Endothelial cell of umbilical vein (primary cell): ENCODE results near the gene HECW1. TPM values are rescaled to one million over a fixed set of nuclear protein-coding genes. Genes with fewer than 3 reads are reported as not detected.

Experiments used
- BruUV-seq: library from RNA; stranded (reverse); fragments of 400-500 nt; replicated peaks from 2 replicates; lab custom pipeline; 2021; lab: Mats Ljungman, UMichigan
- CTCF ChIA-PET: fragments of 300-600, 350-600 bp; sonication (Branson Sonifier 250); formaldehyde crosslinking; loops from one replicate; lab custom pipeline; 2021; ENCODE audit warnings: antibody characterized with exemption, inconsistent platforms; lab: Charles Lee
- POLR2A ChIA-PET: fragments of 300-600, 350-600 bp; sonication (Branson Sonifier 250); formaldehyde crosslinking; loops from one replicate; lab custom pipeline; 2021; ENCODE audit warnings: antibody characterized with exemption, inconsistent platforms; lab: Charles Lee
- DNase-seq: peaks from one replicate; pipeline ENCODE4 v3.0.0-alpha.2; 2011; ENCODE audit warnings: low read depth, low spot score
- FAIRE-seq: peaks from 2 replicates; lab custom pipeline; 2011; peaks lifted over from hg19 to GRCh38; lab: Jason Lieb, UNC
- H2AFZ ChIP-seq: 2 replicates; pipeline ENCODE4 v1.6.0; 2012; ENCODE audit warnings: low read depth, low read length, control low read depth, inconsistent platforms
- H3K27ac ChIP-seq: 2 replicates; pipeline ENCODE4 v1.5.1; 2011; ENCODE audit warnings: low read depth, mild to moderate bottlenecking, control low read depth, low read length, moderate library complexity; ENCODE audit not compliant: insufficient read depth
- H3K27me3 ChIP-seq, 2 experiments: 2 replicates each; pipeline versions ENCODE4 v1.6.0 to v1.6.1; 2011; ENCODE audit warnings: low read length in 2 of 2, mixed read lengths in 1 of 2; ENCODE audit not compliant: control insufficient read depth in 2 of 2, insufficient read depth in 2 of 2
- H3K36me3 ChIP-seq, 2 experiments: 2 replicates in 1 of 2; 3 replicates in 1 of 2; pipeline ENCODE4 v1.5.1; 2011; ENCODE audit warnings: low read length in 2 of 2, mild to moderate bottlenecking in 1 of 2, moderate library complexity in 1 of 2; ENCODE audit not compliant: control insufficient read depth in 2 of 2, insufficient read depth in 2 of 2; ENCODE audit errors: extremely low read depth in 1 of 2
- H3K4me1 ChIP-seq: 3 replicates; pipeline ENCODE4 v1.5.1; 2011; ENCODE audit warnings: mild to moderate bottlenecking, low read length; ENCODE audit not compliant: control insufficient read depth, insufficient read depth; ENCODE audit errors: extremely low read depth
- H3K4me2 ChIP-seq: 2 replicates; pipeline ENCODE4 v1.6.1; 2011; ENCODE audit warnings: low read length, control low read depth, mixed read lengths; ENCODE audit not compliant: insufficient read depth
- H3K4me3 ChIP-seq, 3 experiments: fragments of 200-600 bp in 1 of 3; sonication (generic), shearing (Covaris generic) in 1 of 3; replicated peaks in 1 of 3; 2 replicates each; pipeline ENCODE4 v1.5.1; 2011 to 2016; ENCODE audit warnings: control low read depth in 3 of 3, low read length in 3 of 3, mild to moderate bottlenecking in 2 of 3, inconsistent platforms in 1 of 3, low read depth in 1 of 3, moderate library complexity in 1 of 3; ENCODE audit not compliant: insufficient read depth in 1 of 3
- H3K79me2 ChIP-seq: 2 replicates; pipeline ENCODE4 v1.6.0; 2012; ENCODE audit warnings: low read length, inconsistent platforms; ENCODE audit not compliant: control insufficient read depth, insufficient read depth
- H3K9ac ChIP-seq: replicated peaks from 2 replicates; pipeline ENCODE3; 2011; ENCODE audit warnings: low read length, control low read depth; ENCODE audit not compliant: insufficient read depth; ENCODE audit errors: extremely low read depth
- H3K9me1 ChIP-seq: replicated peaks from 3 replicates; pipeline ENCODE4 v1.6.0; 2011; ENCODE audit warnings: mild to moderate bottlenecking, low read length; ENCODE audit not compliant: control insufficient read depth, insufficient read depth; ENCODE audit errors: extremely low read depth
- H3K9me3 ChIP-seq: replicated peaks from 2 replicates; pipeline ENCODE4 v1.5.1; 2012; ENCODE audit warnings: low read length, inconsistent platforms; ENCODE audit not compliant: control insufficient read depth, insufficient read depth
- H4K20me1 ChIP-seq: replicated peaks from 2 replicates; pipeline ENCODE3; 2011; ENCODE audit warnings: mild to moderate bottlenecking, low read length; ENCODE audit not compliant: control insufficient read depth, insufficient read depth; ENCODE audit errors: extremely low read depth
- CTCF ChIP-seq, 2 donors: IDR thresholded peaks; 1 replicate in 1 of 2; 2 replicates in 1 of 2; pipeline ENCODE4 v1.5.1; 2011; ENCODE audit warnings: low read length in 2 of 2, mild to moderate bottlenecking in 2 of 2, moderate library complexity in 2 of 2, control low read depth in 1 of 2, inconsistent platforms in 1 of 2, low read depth in 1 of 2; ENCODE audit not compliant: insufficient read depth in 1 of 2; ENCODE audit errors: extremely low read depth in 1 of 2
- EZH2 ChIP-seq: IDR thresholded peaks from 2 replicates; pipeline ENCODE4 v1.6.1; 2012; ENCODE audit warnings: borderline replicate concordance, low read depth, mild to moderate bottlenecking, moderate library complexity, low read length, inconsistent platforms; ENCODE audit not compliant: severe bottlenecking
- GATA2 ChIP-seq: IDR thresholded peaks from 2 replicates; pipeline ENCODE4 v1.7.0; 2011; ENCODE audit warnings: low read depth, mild to moderate bottlenecking, moderate library complexity, mixed read lengths, low read length; ENCODE audit not compliant: insufficient read length, insufficient read depth
- JUN ChIP-seq: IDR thresholded peaks from 2 replicates; pipeline ENCODE4 v1.6.1; 2011; ENCODE audit warnings: borderline replicate concordance, low read depth; ENCODE audit not compliant: insufficient read length, insufficient read depth
- MAX ChIP-seq: IDR thresholded peaks from 2 replicates; pipeline ENCODE4 v1.6.1; 2011; ENCODE audit not compliant: insufficient read depth, insufficient read length
- MYC ChIP-seq: IDR thresholded peaks from one replicate; pipeline ENCODE4 v1.6.1; 2011; ENCODE audit warnings: mild to moderate bottlenecking, low read depth, low read length
- POLR2A ChIP-seq: IDR thresholded peaks from 2 replicates; pipeline ENCODE4 v1.6.1; 2012; ENCODE audit warnings: low read depth, mild to moderate bottlenecking, control low read depth, low read length
- POLR2AphosphoS5 ChIP-seq: IDR thresholded peaks from 2 replicates; pipeline ENCODE4 v1.6.1; 2012; ENCODE audit warnings: low read depth, mild to moderate bottlenecking, control low read depth, low read length, moderate library complexity; ENCODE audit not compliant: insufficient read depth
- dilution Hi-C: fragments of 300-500 bp; cut with MboI; formaldehyde crosslinking; loops from one replicate; pipeline ENCODE4 v1.15.0; 2019; ENCODE audit warnings: low sequenced_read_pairs; ENCODE audit not compliant: extremely low pct_ligation_motif_present
- intact Hi-C: fragments of 100-400 bp; cut with micrococcal nuclease; formaldehyde crosslinking; loops from one replicate; pipeline ENCODE4 v1.10.0; 2022
- polyA plus RNA-seq, 4 experiments: library from polyadenylated mRNA; depleted of rRNA in 3 of 4; stranded (reverse) in 3 of 4; unstranded in 1 of 4; fragments of >200 nt; gene quantifications; 2 replicates each; pipeline versions ENCODE4 v1.2.1 to v1.2.3, GENCODE V29; 2011 to 2012; ENCODE audit warnings: missing spikeins in 1 of 4
- total RNA-seq: library from RNA; stranded (reverse); gene quantifications from 2 replicates; pipeline ENCODE4 v1.2.3, GENCODE V29; 2021

HECW1 gene
- total and polyA plus RNA-seq, 2 donors (not counting 3 experiments of a cell fraction or from before 2014, with no cell fraction given): not detected

GRCh38 chr7:43292384-43292783, 179.9 kb downstream of the HECW1 start:
- dilution Hi-C loops: no loop called here
- POLR2A ChIA-PET: no interaction called here
- CTCF ChIA-PET: no interaction called here

More at GRCh38 chr7:43292384-43292783, 179.9 kb downstream of the HECW1 start:
- BruUV-seq: no TSS peak
- Histone ChIP-seq H3K4me1 (no peaks in the 10 kb centered on the region), H3K9me3 (no peaks in the 10 kb centered on the region), H4K20me1 (no peaks in the 10 kb centered on the region), H3K9me1 (no peaks in the 10 kb centered on the region), H3K27me3 (no peaks in the 10 kb centered on the region), H3K4me3 (no peak overlapping the region), H3K4me2 (no peak overlapping the region), H2AFZ (no peak overlapping the region), H3K79me2 (no peaks in the 10 kb centered on the region), H3K36me3 (no peaks in the 10 kb centered on the region), H3K9ac (no peak overlapping the region), H3K27ac (no peak overlapping the region)
- TF ChIP-seq EZH2: no peak
- TF ChIP-seq CTCF (IDR thresholded peaks at IDR 0.05; ENCODE audit: extremely low read depth in 1 of 2, insufficient read depth in 1 of 2, low read depth in 1 of 2, low read length in 2 of 2): no peak
- TF ChIP-seq JUN: no peak
- no peak for TF ChIP-seq MYC
- no peak for TF ChIP-seq MAX
- TF ChIP-seq POLR2A: no peak
- TF ChIP-seq POLR2AphosphoS5: no peak
- no peak for TF ChIP-seq GATA2
- intact Hi-C loops: no loop called here
- FAIRE-seq (no peak), DNase-seq (no peak)
